GM19238 (cell line): Measurements from ENCODE around the gene GAPT.
A peak's percentile ranks its signal among the peaks of the same experiment; 100 is the strongest.

Experiments used
- DNase-seq: peaks from one replicate; pipeline ENCODE4 v3.0.0; 2011; ENCODE audit warnings: low spot score; ENCODE audit not compliant: insufficient read length

The GAPT gene

DNA sequence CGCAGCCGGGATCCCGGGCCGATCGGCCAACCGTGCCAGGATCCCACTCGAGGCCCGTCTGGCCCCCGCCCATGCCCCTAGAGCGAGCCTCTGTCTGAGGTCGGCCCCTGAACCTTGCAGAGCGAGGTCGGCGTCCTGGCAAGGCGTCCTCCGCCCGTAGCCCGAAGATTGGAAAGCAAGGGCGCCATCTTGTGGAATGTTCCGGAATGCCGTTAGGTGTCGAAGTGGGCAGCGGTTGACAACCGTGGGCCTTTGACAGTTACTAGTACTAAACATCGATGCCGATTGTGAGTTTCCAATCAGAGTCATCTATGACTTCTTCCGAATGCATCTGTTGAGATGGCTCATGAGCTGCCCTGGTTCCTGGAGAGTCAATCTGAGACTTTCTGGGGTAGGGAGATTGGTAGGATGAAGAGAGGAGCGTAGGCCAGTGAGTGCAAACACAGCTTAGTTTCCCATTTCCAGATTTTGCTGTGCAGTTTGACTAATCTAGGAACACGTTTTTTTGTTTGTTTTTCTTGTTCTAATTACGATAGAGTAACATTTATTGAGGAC lies 30.4 kb upstream of the GAPT start:
- peak; percentile 53 for DNase-seq

DNA sequence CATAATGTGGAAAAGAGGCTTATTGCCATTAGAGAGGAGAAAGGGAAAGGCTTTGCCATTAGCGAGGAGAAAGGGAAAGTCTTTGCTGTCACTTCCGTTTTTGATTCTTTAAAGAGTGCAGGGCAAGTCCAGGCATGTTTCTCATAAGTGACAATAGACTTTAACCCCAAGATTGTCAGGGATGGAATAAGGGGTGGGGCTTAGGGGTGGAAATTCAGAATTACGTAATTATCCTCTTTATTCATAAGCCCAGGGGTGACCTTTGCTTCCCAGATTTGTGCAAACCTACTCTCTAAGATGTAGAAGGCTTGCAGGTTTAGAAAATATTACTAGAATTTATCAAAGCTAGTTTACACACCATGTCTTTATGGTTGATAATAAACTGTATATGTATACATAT lies 29.1 kb upstream of the GAPT start:
- DNase-seq: no peak

DNA sequence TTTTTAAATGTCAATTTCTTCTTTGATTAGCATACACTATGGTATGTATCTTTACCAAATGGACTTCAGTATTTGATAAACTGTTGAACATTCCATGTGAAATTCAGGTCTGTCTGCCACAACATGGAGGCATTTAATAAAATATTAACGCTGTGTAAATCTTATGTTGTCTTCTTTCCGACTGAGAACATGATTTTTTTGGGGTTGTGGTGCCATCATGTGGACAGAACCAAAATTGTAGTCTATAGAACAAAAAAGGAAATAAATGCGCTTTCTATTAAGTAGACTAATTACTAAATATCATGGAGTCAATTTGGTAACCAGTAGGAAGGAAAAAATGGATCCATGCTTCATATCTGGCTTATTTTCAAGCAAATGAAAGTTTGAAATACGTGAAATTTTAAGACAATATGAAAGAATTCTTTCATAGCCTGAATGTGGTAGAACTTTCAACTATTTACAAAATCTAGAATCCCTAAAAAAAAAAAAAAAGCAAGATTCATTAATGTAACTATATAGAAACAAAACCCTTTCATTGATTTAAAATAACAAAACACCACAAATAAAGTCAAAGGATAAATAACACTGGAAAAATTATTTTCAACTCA lies 28.5 kb upstream of the GAPT start:
- no peak for DNase-seq

- peak; percentile 23 for DNase-seq
Measured at GRCh38 chr5:58466939-58467338, 24.3 kb upstream of the GAPT start.

DNA sequence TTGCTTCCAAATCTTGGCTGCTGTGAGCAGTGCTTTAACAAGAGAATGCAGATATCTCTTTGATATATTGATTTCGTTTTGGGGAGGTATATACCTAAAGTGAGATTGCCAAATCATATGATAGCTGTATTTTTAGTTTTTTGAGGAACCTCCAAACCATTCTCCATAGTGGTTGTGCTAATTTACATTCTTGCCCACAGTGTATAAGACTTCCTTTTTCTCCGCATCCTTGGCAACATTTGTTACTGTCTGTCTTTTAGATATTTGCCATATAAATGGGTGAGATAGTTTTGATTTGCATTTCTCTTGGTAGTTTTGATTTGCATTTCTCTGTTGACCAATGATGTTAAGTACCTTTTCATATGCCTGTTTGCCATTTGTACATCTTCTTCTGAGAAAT lies 21.3 kb upstream of the GAPT start:
- DNase-seq: no peak

DNA sequence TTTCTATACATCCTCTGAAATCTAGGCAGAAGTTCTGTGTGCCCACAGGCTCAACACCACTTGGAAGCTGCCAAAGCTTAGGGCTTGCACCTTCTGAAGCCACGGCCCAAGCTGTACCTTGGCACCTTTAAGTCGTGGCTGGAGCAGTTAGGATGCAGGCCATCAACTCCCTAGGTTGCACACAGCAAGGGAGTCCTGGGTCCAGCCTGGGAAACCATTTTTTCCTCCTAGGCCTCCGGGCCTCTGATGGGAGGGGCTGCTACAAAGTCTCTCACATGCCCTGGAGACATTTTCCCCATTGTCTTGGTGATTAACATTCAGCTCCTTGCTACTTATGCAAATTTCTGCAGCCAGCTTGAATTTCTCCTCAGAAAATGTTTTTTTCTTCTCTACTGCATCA lies 15.8 kb upstream of the GAPT start:
- DNase-seq: no peak

GRCh38 chr5:58477760-58478376 lies 13.4 kb upstream of the GAPT start:
- no peak for DNase-seq

- no peak for DNase-seq
Measured at GRCh38 chr5:58481066-58481676, 10.1 kb upstream of the GAPT start.

DNA sequence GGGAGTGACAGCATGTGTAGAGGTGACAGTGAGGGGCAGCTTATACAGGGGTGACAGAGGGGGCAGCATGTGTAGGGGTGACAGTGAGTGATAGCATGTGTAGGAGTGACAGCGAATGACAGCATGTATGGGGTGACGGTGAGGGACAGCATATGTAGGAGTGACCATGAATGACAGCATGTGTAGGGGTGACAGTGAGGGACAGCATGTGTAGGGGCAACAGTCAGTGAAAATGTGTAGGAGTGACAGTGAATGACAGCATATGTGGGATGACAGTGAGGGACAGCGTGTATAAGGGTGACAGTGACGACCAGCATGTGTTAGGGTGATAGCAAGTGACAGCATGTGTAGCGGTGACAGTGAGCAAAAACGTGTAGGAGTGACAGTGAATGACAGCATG lies 9.4 kb upstream of the GAPT start:
- no peak for DNase-seq

- DNase-seq: no peak
Measured at GRCh38 chr5:58482536-58482935, 8.7 kb upstream of the GAPT start.

DNA sequence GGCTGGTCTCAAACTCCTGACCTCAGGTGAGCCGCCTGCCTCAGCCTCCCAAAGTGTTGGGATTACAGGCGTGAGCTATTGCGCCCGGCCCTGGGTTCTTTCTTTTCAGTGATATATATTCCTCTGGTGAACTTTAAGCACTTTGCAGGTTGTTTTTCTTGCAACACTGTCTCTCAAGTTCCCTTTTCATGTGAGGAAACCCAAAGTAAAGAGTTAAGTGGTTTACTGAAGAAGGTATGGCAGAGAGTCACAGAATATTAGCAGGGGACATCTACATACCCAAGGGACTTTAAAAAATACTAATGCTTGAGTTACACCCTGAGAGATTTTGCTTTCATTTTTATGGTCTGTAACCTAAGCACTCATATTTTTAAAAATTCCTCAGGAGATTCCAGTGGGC lies 6.7 kb upstream of the GAPT start:
- DNase-seq: no peak

- no peak for DNase-seq
Measured at GRCh38 chr5:58486290-58486689, 4.9 kb upstream of the GAPT start.

GRCh38 chr5:58490402-58491050 lies 709 bp upstream of the GAPT start:
- DNase-seq: no peak

DNA sequence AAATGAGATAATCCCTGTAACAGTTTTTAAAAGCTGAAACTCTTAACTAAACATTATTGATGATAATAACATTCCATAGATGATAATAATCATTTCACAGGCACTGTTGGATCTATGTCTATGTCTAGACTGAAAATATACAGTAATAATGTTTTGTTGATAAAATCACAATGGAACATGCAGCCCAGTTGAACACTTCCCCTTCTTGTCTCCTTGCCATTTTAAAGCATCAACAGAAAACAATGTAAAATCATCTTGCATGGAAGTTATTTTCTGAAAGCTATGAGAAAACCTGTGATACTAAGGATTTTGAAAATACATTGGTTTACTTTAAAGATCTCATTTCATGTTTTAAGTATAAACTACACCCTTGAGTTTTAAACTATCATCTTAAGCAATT lies 1.9 kb downstream of the GAPT start:
- DNase-seq: no peak

DNA sequence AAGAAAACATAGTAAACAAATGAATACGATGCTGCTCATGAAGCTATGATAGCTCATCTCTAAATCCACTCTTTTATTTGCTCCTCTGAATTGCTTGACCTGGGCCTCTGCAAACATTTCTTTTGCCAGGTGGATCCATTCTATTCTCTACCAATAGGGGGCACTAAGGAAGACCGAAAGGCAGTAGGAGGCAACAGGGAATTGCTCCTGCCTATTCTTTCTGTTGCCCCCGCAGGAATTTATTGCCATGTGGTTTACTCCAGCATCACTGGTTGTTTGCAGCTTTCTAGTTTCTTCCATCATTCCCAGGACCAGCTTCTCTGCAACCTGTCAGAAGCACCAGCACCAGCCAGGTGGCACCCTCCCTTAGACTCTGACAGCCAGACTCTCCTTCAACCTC lies 5.3 kb downstream of the GAPT start:
- no peak for DNase-seq

GRCh38 chr5:58497386-58497785 lies 6.2 kb downstream of the GAPT start:
- DNase-seq: no peak

DNA sequence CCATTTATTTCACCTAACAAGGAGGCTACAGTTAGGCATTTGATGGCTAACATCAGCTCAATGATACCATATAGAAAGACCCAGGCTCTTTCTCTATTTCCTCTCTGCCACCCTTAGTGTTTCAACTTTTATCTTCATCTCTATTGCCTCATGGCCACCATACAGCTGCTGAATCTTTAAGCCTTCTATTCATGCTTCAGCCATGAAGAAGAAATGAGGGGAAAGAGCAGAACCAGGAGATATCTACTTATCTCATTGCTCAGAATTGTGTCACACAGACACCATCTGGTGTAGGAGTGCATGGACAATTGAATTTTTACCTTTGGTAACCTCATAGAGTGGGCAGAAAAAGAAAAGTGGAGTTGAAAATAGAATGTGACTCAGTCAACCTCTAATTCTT lies 6.7 kb downstream of the GAPT start:
- no peak for DNase-seq

GRCh38 chr5:58498340-58498942 lies 7.2 kb downstream of the GAPT start:
- DNase-seq: no peak

DNA sequence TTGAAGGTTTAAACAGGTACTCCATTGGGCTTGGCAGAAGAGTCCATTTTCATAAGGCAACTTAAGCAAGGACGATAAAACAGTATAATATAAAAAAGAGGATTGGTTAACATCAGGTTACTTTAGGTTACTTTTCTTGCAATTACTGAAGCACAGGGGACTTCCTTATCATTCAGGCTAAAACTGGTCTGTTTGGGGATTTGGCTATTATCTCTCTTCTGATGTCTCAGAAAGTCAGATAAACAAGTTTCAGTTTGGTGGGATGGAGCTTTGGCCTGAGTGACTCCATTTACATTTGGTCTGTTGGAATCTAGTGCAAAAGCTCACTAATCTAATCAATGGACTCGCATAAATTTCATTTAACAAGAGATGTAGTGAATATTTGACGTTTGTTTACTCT lies 8.0 kb downstream of the GAPT start:
- no peak for DNase-seq

- no peak for DNase-seq
Measured at GRCh38 chr5:58499941-58500340, 8.7 kb downstream of the GAPT start.

DNA sequence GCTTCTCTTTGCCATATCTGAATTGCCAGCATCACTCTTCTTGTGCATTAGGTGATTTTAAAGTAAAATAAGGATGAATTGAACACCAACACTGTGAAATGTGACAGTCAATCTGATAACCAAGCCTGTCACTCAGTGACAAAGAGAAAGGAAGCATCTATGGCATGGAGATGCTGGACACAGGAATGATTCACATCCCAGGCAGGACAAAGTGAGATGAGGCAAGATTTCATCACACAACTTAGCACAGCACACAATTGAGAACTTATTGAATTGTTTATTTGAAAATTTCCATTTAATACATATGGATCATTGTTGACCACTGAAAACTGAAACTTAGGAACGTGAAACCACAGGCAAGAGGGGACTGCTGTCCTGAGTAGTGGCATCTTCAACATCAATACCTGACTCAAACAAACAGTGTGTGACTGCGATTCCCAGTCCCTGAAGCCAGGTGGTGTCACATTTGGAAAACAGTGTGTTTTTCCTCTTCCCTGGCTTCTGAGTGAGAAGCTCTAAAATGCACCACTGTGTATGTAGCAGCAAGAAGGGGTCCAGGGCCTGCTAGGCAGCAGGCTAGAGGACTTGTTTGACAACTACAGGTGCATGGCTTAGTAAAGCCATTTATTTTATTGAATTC lies 10.7 kb downstream of the GAPT start:
- DNase-seq: no peak
